ENCODE measurements around the gene VIT. TPM values are rescaled to one million over a fixed set of nuclear protein-coding genes. Genes with fewer than 3 reads are reported as not detected.
A peak's percentile ranks its signal among the peaks of the same experiment; 100 is the strongest.

The VIT gene
- total and polyA plus RNA-seq, 2 experiments from 2014 or later, result 0.22 to 0.31 TPM

- Histone ChIP-seq H3K9me3 (ENCODE audit: low read depth) (no peaks in the 10 kb centered on the region), H3K27me3 (replicated peaks; ENCODE audit: insufficient read depth) (no peaks in the 10 kb centered on the region), H3K27ac (no peak overlapping the region), H3K9ac (no peak overlapping the region), H3K4me1 (ENCODE audit: insufficient read depth) (peaks cover 45% of the 10 kb centered on the region), H4K20me1 (ENCODE audit: insufficient read depth) (no peaks in the 10 kb centered on the region), H3K36me3 (ENCODE audit: low read depth) (no peaks in the 10 kb centered on the region), H2AFZ (no peak overlapping the region), H3K79me2 (ENCODE audit: insufficient read depth) (peaks cover 4% of the 10 kb centered on the region; the same call in 1 of the 2 replicates), H3K9me2 (ENCODE audit: insufficient read depth) (no peaks in the 10 kb centered on the region), H3K4me2 (ENCODE audit: unreplicated experiment) (no peak overlapping the region), H3F3A (ENCODE audit: insufficient read depth) (peaks cover 40% of the 10 kb centered on the region), H3K4me3 (no peak overlapping the region)
- DNase-seq, result no peak
- WGBS, 2 experiments (ENCODE audit: low coverage in 1 of 2, low lambda C conversion rate in 2 of 2, missing lambda C conversion rate in 2 of 2), result 98 to 100% methylated on average over 2 of the region's 2 CpGs
- no peak for TF ChIP-seq EZH2phosphoT487 (IDR thresholded peaks at IDR 0.05; ENCODE audit: insufficient read depth, low read depth)
- no peak for TF ChIP-seq EZH2 (IDR thresholded peaks at IDR 0.05; ENCODE audit: insufficient read depth, poor library complexity, severe bottlenecking)
- in situ Hi-C loops (cut with MboI), result no loop called here
These were observed 37.3 kb upstream of the VIT start for GRCh38 chr2:36659218-36659617.

- H3F3A ChIP-seq (ENCODE audit: insufficient read depth), result peaks cover 34% of the 10 kb centered on the region
- H3K4me1 ChIP-seq (ENCODE audit: insufficient read depth), result peaks cover 45% of the 10 kb centered on the region
- H3K27me3 ChIP-seq (replicated peaks; ENCODE audit: insufficient read depth), result no peaks in the 10 kb centered on the region
- no peak overlapping the region for H3K4me3 ChIP-seq
- H3K36me3 ChIP-seq (ENCODE audit: low read depth), result no peaks in the 10 kb centered on the region
- H3K9ac ChIP-seq, result no peak overlapping the region
- H3K27ac ChIP-seq, result peak overlapping the region; percentile 64
- H3K79me2 ChIP-seq (ENCODE audit: insufficient read depth), result peaks cover 4% of the 10 kb centered on the region; the same call in 1 of the 2 replicates
- no peaks in the 10 kb centered on the region for H4K20me1 ChIP-seq (ENCODE audit: insufficient read depth)
- no peaks in the 10 kb centered on the region for H3K9me2 ChIP-seq (ENCODE audit: insufficient read depth)
- DNase-seq, result peak; percentile 51
- no peak for TF ChIP-seq EZH2 (IDR thresholded peaks at IDR 0.05; ENCODE audit: insufficient read depth, poor library complexity, severe bottlenecking)
- no peak for TF ChIP-seq EZH2phosphoT487 (IDR thresholded peaks at IDR 0.05; ENCODE audit: insufficient read depth, low read depth)
- in situ Hi-C loops (cut with MboI), result loop anchor here (10.0 kb wide), 2 partner anchors 125 to 305 kb away; partner anchors contain the start of gene CRIM1
- H2AFZ ChIP-seq, result no peak overlapping the region
- H3K9me3 ChIP-seq (ENCODE audit: low read depth), result no peaks in the 10 kb centered on the region
- peak overlapping the region; percentile 1 for H3K4me2 ChIP-seq (ENCODE audit: unreplicated experiment)
These were observed 36.6 kb upstream of the VIT start for GRCh38 chr2:36659872-36660312.

DNA sequence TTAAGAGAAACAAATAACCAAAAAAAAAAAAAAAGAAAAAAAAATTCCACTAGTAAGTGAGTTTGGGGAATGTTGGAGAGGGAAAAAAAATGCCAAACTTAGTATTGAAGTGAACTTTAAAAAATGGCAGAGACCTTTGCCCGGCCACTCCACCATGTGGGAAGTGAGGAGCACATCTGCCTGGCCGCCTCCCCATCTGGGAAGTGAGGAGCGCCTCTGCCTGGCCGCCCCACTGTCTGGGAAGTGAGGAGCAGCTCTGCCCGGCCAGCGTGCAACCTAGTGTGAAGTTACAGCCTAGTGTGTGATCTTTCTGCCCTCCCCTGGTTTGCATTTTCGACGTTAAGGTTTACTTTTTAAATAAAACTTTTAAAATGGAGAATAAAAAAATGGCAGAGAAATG is 33.9 kb upstream of the VIT start:
- no peak overlapping the region for H2AFZ ChIP-seq
- no peaks in the 10 kb centered on the region for H4K20me1 ChIP-seq (ENCODE audit: insufficient read depth)
- H3K4me1 ChIP-seq (ENCODE audit: insufficient read depth), result peaks cover 32% of the 10 kb centered on the region
- in situ Hi-C loops (cut with MboI), result loop anchor here (10.0 kb wide), 2 partner anchors 128 to 308 kb away; partner anchors contain the start of gene CRIM1
- H3K27me3 ChIP-seq (replicated peaks; ENCODE audit: insufficient read depth), result no peaks in the 10 kb centered on the region
- H3K4me3 ChIP-seq, result no peak overlapping the region
- H3K9ac ChIP-seq, result no peak overlapping the region
- WGBS, 2 experiments (ENCODE audit: low coverage in 1 of 2, low lambda C conversion rate in 2 of 2, missing lambda C conversion rate in 2 of 2), result 94 to 95% methylated on average over 8 of the region's 8 CpGs
- TF ChIP-seq EZH2 (IDR thresholded peaks at IDR 0.05; ENCODE audit: insufficient read depth, poor library complexity, severe bottlenecking) (no peak), EZH2phosphoT487 (IDR thresholded peaks at IDR 0.05; ENCODE audit: insufficient read depth, low read depth) (no peak)
- no peaks in the 10 kb centered on the region for H3K9me3 ChIP-seq (ENCODE audit: low read depth)
- H3K36me3 ChIP-seq (ENCODE audit: low read depth), result no peaks in the 10 kb centered on the region
- H3K4me2 ChIP-seq (ENCODE audit: unreplicated experiment), result no peak overlapping the region
- peaks cover 4% of the 10 kb centered on the region; the same call in 1 of the 2 replicates for H3K79me2 ChIP-seq (ENCODE audit: insufficient read depth)
- DNase-seq, result no peak
- H3K27ac ChIP-seq, result no peak overlapping the region
- H3K9me2 ChIP-seq (ENCODE audit: insufficient read depth), result no peaks in the 10 kb centered on the region
- H3F3A ChIP-seq (ENCODE audit: insufficient read depth), result peaks cover 24% of the 10 kb centered on the region

GRCh38 chr2:36663295-36663694 is 33.2 kb upstream of the VIT start:
- Histone ChIP-seq H3K4me1 (ENCODE audit: insufficient read depth) (peaks cover 32% of the 10 kb centered on the region), H3K79me2 (ENCODE audit: insufficient read depth) (peaks cover 4% of the 10 kb centered on the region; the same call in 1 of the 2 replicates), H3K9me3 (ENCODE audit: low read depth) (no peaks in the 10 kb centered on the region), H3K9me2 (ENCODE audit: insufficient read depth) (no peaks in the 10 kb centered on the region), H4K20me1 (ENCODE audit: insufficient read depth) (no peaks in the 10 kb centered on the region), H3K36me3 (ENCODE audit: low read depth) (no peaks in the 10 kb centered on the region), H3K9ac (no peak overlapping the region), H3K4me3 (no peak overlapping the region), H3F3A (ENCODE audit: insufficient read depth) (peaks cover 24% of the 10 kb centered on the region), H2AFZ (peak overlapping the region; percentile 44; the same call in 1 of the 2 replicates), H3K27ac (no peak overlapping the region), H3K4me2 (ENCODE audit: unreplicated experiment) (no peak overlapping the region), H3K27me3 (replicated peaks; ENCODE audit: insufficient read depth) (no peaks in the 10 kb centered on the region)
- TF ChIP-seq EZH2phosphoT487 (IDR thresholded peaks at IDR 0.05; ENCODE audit: insufficient read depth, low read depth), result no peak
- TF ChIP-seq EZH2 (IDR thresholded peaks at IDR 0.05; ENCODE audit: insufficient read depth, poor library complexity, severe bottlenecking), result no peak
- in situ Hi-C loops (cut with MboI), result loop anchor here (10.0 kb wide), 2 partner anchors 128 to 308 kb away; partner anchors contain the start of gene CRIM1
- 53 to 57% methylated on average over 2 of the region's 2 CpGs for WGBS, 2 experiments (ENCODE audit: low coverage in 1 of 2, low lambda C conversion rate in 2 of 2, missing lambda C conversion rate in 2 of 2)
- no peak for DNase-seq

All from GM23248 (cell line).